LNCaP clone FGC (cell line): ENCODE data around the gene CDH9.

Source experiments
- DNase-seq: peaks from one replicate; pipeline ENCODE4 v3.0.0-alpha.2; 2011; ENCODE audit warnings: low read depth
- H3K4me3 ChIP-seq: 2 replicates; pipeline ENCODE4 v1.5.1; 2011; ENCODE audit warnings: mild to moderate bottlenecking, low read depth, low read length, control low read depth
- CTCF ChIP-seq: IDR thresholded peaks from 2 replicates; pipeline ENCODE4 v1.5.1; 2012; ENCODE audit warnings: mild to moderate bottlenecking; ENCODE audit not compliant: control insufficient read depth, insufficient read depth; ENCODE audit errors: extremely low read depth

Gene CDH9

GRCh38 chr5:27038476-27038875 is at the start of gene CDH9:
Gene CDH9, minus strand, starts transcription at chr5:27038586. Its CDS starts 50,253 bp downstream, at chr5:26988333.
- no peak within 1 kb of the TSS for H3K4me3 ChIP-seq
- no peak for TF ChIP-seq CTCF
- no peak for DNase-seq

GRCh38 chr5:27087747-27088146 is 49.4 kb upstream of the CDH9 start:
- TF ChIP-seq CTCF, result no peak
- H3K4me3 ChIP-seq, result no peak overlapping the region
- DNase-seq, result no peak

- DNase-seq, result no peak
- no peak for TF ChIP-seq CTCF
- H3K4me3 ChIP-seq, result no peak overlapping the region
These were observed 45.3 kb upstream of the CDH9 start for GRCh38 chr5:27083449-27084415.

- no peak overlapping the region for H3K4me3 ChIP-seq
- no peak for DNase-seq
- no peak for TF ChIP-seq CTCF
These were observed 41.8 kb upstream of the CDH9 start for GRCh38 chr5:27080147-27080546.

- no peak overlapping the region for H3K4me3 ChIP-seq
- no peak for TF ChIP-seq CTCF
- no peak for DNase-seq
These were observed 24.1 kb upstream of the CDH9 start for GRCh38 chr5:27062451-27062850.

GRCh38 chr5:27048510-27048909 is 10.1 kb upstream of the CDH9 start:
- H3K4me3 ChIP-seq, result no peak overlapping the region
- DNase-seq, result no peak
- no peak for TF ChIP-seq CTCF
